Esophagus squamous epithelium (tissue), 4 donors: ENCODE results near the gene FAM186B.

Experiments used
- POLR2A ChIP-seq, 4 donors: fragments of 450-650 bp; IDR thresholded peaks; one replicate each; pipeline ENCODE4 v1.6.1; 2017; ENCODE audit warnings: antibody characterized with exemption in 4 of 4, mild to moderate bottlenecking in 4 of 4, moderate library complexity in 3 of 4
- TF ChIP-seq, protein P1 (sequence below), 6 experiments: fragments of 450-650 bp in 4 of 6; fragments of 200-600 bp in 2 of 6; sonication (generic) in 2 of 6; IDR thresholded peaks; one replicate each; pipeline ENCODE4 v1.5.1; 2016 to 2019; ENCODE audit warnings: antibody characterized with exemption in 6 of 6, mild to moderate bottlenecking in 4 of 6, moderate library complexity in 4 of 6

DNA sequence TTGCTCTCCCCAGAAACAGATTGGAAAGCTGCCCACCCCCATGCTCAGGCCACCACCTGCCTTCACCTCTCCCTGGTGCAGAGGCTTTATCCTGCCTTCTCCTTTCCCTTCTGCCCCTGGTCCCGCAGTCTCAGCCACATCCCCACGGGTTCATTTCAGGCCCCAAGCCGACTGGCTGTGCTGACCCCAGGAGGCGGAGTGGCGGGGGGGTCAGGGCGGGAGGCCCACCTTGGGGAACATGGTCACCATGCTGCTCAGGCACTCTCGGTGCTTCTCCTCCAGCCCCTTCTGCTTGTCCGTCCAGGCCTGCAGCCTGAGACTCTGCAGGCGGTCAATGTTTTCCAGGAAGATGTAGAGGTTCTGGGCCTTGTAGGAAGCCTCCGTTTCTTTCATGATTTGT is 6.9 kb downstream of the FAM186B start:
- TF ChIP-seq, protein P1, sequence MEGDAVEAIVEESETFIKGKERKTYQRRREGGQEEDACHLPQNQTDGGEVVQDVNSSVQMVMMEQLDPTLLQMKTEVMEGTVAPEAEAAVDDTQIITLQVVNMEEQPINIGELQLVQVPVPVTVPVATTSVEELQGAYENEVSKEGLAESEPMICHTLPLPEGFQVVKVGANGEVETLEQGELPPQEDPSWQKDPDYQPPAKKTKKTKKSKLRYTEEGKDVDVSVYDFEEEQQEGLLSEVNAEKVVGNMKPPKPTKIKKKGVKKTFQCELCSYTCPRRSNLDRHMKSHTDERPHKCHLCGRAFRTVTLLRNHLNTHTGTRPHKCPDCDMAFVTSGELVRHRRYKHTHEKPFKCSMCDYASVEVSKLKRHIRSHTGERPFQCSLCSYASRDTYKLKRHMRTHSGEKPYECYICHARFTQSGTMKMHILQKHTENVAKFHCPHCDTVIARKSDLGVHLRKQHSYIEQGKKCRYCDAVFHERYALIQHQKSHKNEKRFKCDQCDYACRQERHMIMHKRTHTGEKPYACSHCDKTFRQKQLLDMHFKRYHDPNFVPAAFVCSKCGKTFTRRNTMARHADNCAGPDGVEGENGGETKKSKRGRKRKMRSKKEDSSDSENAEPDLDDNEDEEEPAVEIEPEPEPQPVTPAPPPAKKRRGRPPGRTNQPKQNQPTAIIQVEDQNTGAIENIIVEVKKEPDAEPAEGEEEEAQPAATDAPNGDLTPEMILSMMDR (IDR thresholded peaks at IDR 0.05), result no peak
- TF ChIP-seq POLR2A (IDR thresholded peaks at IDR 0.05), result no peak
